Measurements from ENCODE around the gene PRKCH.
"Not testable (repeated sequence)": the region's sequence is repeated elsewhere in the genome, so short reads cannot be mapped to it uniquely, and the experiment has no call there.

PRKCH gene

GRCh38 chr14:61406675-61407074 lies 85.3 kb downstream of the PRKCH start:
- TF ChIP-seq MYC (IDR thresholded peaks at IDR 0.05; ENCODE audit: low read depth, low read length) (no peak), MAX (IDR thresholded peaks at IDR 0.05; ENCODE audit: low read depth, low read length) (no peak), CTCF (IDR thresholded peaks at IDR 0.05; ENCODE audit: low read depth, low read length) (no peak), POLR2A (IDR thresholded peaks at IDR 0.05; ENCODE audit: extremely low read depth, insufficient read length) (no peak)
- H3K4me3 ChIP-seq (ENCODE audit: low read depth, low read length) = no peak overlapping the region
- DNase-seq (ENCODE audit: low read depth) = no peak

- H3K4me3 ChIP-seq (ENCODE audit: low read depth, low read length) = no peak overlapping the region
- TF ChIP-seq POLR2A (IDR thresholded peaks at IDR 0.05; ENCODE audit: extremely low read depth, insufficient read length) (no peak), CTCF (IDR thresholded peaks at IDR 0.05; ENCODE audit: low read depth, low read length) (no peak), MAX (IDR thresholded peaks at IDR 0.05; ENCODE audit: low read depth, low read length) (no peak), MYC (IDR thresholded peaks at IDR 0.05; ENCODE audit: low read depth, low read length) (no peak)
- no peak for DNase-seq (ENCODE audit: low read depth)
Measured at GRCh38 chr14:61408498-61408897, 87.1 kb downstream of the PRKCH start.

GRCh38 chr14:61409782-61410181 lies 88.4 kb downstream of the PRKCH start:
- no peak for DNase-seq (ENCODE audit: low read depth)
- TF ChIP-seq POLR2A (IDR thresholded peaks at IDR 0.05; ENCODE audit: extremely low read depth, insufficient read length) = no peak
- TF ChIP-seq MAX (IDR thresholded peaks at IDR 0.05; ENCODE audit: low read depth, low read length) = no peak

GRCh38 chr14:61415934-61416333 lies 94.6 kb downstream of the PRKCH start:
- not testable (repeated sequence) for DNase-seq (ENCODE audit: low read depth)

More at GRCh38 chr14:61409782-61410181, 88.4 kb downstream of the PRKCH start:
- H3K4me3 ChIP-seq (ENCODE audit: low read depth, low read length) = no peak overlapping the region

GRCh38 chr14:61416591-61416990 lies 95.2 kb downstream of the PRKCH start:
- H3K4me3 ChIP-seq (ENCODE audit: low read depth, low read length) = no peak overlapping the region
- DNase-seq (ENCODE audit: low read depth) = no peak
- TF ChIP-seq MYC (IDR thresholded peaks at IDR 0.05; ENCODE audit: low read depth, low read length) (no peak), CTCF (IDR thresholded peaks at IDR 0.05; ENCODE audit: low read depth, low read length) (no peak), MAX (IDR thresholded peaks at IDR 0.05; ENCODE audit: low read depth, low read length) (no peak), POLR2A (IDR thresholded peaks at IDR 0.05; ENCODE audit: extremely low read depth, insufficient read length) (no peak)

More at GRCh38 chr14:61415934-61416333, 94.6 kb downstream of the PRKCH start:
- not testable (repeated sequence) for H3K4me3 ChIP-seq (ENCODE audit: low read depth, low read length)

- H3K4me3 ChIP-seq (ENCODE audit: low read depth, low read length) = no peak overlapping the region
- DNase-seq (ENCODE audit: low read depth) = no peak
- TF ChIP-seq CTCF (IDR thresholded peaks at IDR 0.05; ENCODE audit: low read depth, low read length) = no peak
- TF ChIP-seq MAX (IDR thresholded peaks at IDR 0.05; ENCODE audit: low read depth, low read length) = no peak
- TF ChIP-seq MYC (IDR thresholded peaks at IDR 0.05; ENCODE audit: low read depth, low read length) = no peak
- TF ChIP-seq POLR2A (IDR thresholded peaks at IDR 0.05; ENCODE audit: extremely low read depth, insufficient read length) = no peak
Measured at GRCh38 chr14:61417141-61417540, 95.8 kb downstream of the PRKCH start.

- DNase-seq (ENCODE audit: low read depth) = no peak
- no peak overlapping the region for H3K4me3 ChIP-seq (ENCODE audit: low read depth, low read length)
- no peak for TF ChIP-seq MYC (IDR thresholded peaks at IDR 0.05; ENCODE audit: low read depth, low read length)
- TF ChIP-seq MAX (IDR thresholded peaks at IDR 0.05; ENCODE audit: low read depth, low read length) = no peak
- TF ChIP-seq CTCF (IDR thresholded peaks at IDR 0.05; ENCODE audit: low read depth, low read length) = no peak
- TF ChIP-seq POLR2A (IDR thresholded peaks at IDR 0.05; ENCODE audit: extremely low read depth, insufficient read length) = no peak
Measured at GRCh38 chr14:61417883-61418455, 96.6 kb downstream of the PRKCH start.

Data from NB4 (cell line).